Measurements from ENCODE around the gene KLF8. TPM values are rescaled to one million over a fixed set of nuclear protein-coding genes. Genes with fewer than 3 reads are reported as not detected.

The KLF8 gene
- total and polyA plus RNA-seq, 2 experiments from 2014 or later: 7.9 to 9.1 TPM

GRCh38 chrX:56253832-56254703, 21.9 kb downstream of the KLF8 start:
- Histone ChIP-seq H3K27me3 (no peaks in the 10 kb centered on the region), H3K36me3 (replicated peaks; ENCODE audit: insufficient read depth, low read depth) (no peaks in the 10 kb centered on the region), H3K4me1 (ENCODE audit: insufficient read depth) (no peaks in the 10 kb centered on the region), H3K27ac (no peak overlapping the region), H3K4me2 (no peak overlapping the region), H3K79me2 (no peaks in the 10 kb centered on the region), H4K20me1 (ENCODE audit: insufficient read depth, poor library complexity, severe bottlenecking) (no peaks in the 10 kb centered on the region), H2AFZ (no peak overlapping the region), H3K9me3 (ENCODE audit: low read depth) (no peaks in the 10 kb centered on the region), H3K4me3 (no peak overlapping the region), H3K9me2 (replicated peaks; ENCODE audit: insufficient read depth) (no peaks in the 10 kb centered on the region)
- 84% methylated on average over 10 of the region's 10 CpGs for WGBS (ENCODE audit: low lambda C conversion rate, missing lambda C conversion rate)
- no peak for DNase-seq (ENCODE audit: low spot score)
- TF ChIP-seq, protein P1, sequence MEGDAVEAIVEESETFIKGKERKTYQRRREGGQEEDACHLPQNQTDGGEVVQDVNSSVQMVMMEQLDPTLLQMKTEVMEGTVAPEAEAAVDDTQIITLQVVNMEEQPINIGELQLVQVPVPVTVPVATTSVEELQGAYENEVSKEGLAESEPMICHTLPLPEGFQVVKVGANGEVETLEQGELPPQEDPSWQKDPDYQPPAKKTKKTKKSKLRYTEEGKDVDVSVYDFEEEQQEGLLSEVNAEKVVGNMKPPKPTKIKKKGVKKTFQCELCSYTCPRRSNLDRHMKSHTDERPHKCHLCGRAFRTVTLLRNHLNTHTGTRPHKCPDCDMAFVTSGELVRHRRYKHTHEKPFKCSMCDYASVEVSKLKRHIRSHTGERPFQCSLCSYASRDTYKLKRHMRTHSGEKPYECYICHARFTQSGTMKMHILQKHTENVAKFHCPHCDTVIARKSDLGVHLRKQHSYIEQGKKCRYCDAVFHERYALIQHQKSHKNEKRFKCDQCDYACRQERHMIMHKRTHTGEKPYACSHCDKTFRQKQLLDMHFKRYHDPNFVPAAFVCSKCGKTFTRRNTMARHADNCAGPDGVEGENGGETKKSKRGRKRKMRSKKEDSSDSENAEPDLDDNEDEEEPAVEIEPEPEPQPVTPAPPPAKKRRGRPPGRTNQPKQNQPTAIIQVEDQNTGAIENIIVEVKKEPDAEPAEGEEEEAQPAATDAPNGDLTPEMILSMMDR (IDR thresholded peaks at IDR 0.05; ENCODE audit: poor library complexity): no peak
- TF ChIP-seq EZH2phosphoT487 (IDR thresholded peaks at IDR 0.05; ENCODE audit: low read depth, severe bottlenecking, unreplicated experiment): no peak
- TF ChIP-seq EZH2 (IDR thresholded peaks at IDR 0.05; ENCODE audit: borderline replicate concordance): no peak

- Histone ChIP-seq H3K4me3 (no peak overlapping the region), H2AFZ (no peak overlapping the region), H3K79me2 (no peaks in the 10 kb centered on the region), H4K20me1 (ENCODE audit: insufficient read depth, poor library complexity, severe bottlenecking) (no peaks in the 10 kb centered on the region), H3K4me2 (no peak overlapping the region), H3K27ac (no peak overlapping the region), H3K36me3 (replicated peaks; ENCODE audit: insufficient read depth, low read depth) (no peaks in the 10 kb centered on the region), H3K27me3 (no peaks in the 10 kb centered on the region), H3K9me2 (replicated peaks; ENCODE audit: insufficient read depth) (no peaks in the 10 kb centered on the region), H3K4me1 (ENCODE audit: insufficient read depth) (no peaks in the 10 kb centered on the region), H3K9me3 (ENCODE audit: low read depth) (no peaks in the 10 kb centered on the region)
- TF ChIP-seq EZH2 (IDR thresholded peaks at IDR 0.05; ENCODE audit: borderline replicate concordance): no peak
- TF ChIP-seq EZH2phosphoT487 (IDR thresholded peaks at IDR 0.05; ENCODE audit: low read depth, severe bottlenecking, unreplicated experiment): no peak
- 48% methylated on average over 1 of the region's 1 CpG for WGBS (ENCODE audit: low lambda C conversion rate, missing lambda C conversion rate)
- no peak for DNase-seq (ENCODE audit: low spot score)
Observed at GRCh38 chrX:56268888-56269287, 36.7 kb downstream of the KLF8 start.

GRCh38 chrX:56278692-56279091, 46.5 kb downstream of the KLF8 start:
- TF ChIP-seq, protein P1 (IDR thresholded peaks at IDR 0.05; ENCODE audit: poor library complexity): no peak
- TF ChIP-seq EZH2phosphoT487 (IDR thresholded peaks at IDR 0.05; ENCODE audit: low read depth, severe bottlenecking, unreplicated experiment): no peak
- TF ChIP-seq EZH2 (IDR thresholded peaks at IDR 0.05; ENCODE audit: borderline replicate concordance): no peak
- H2AFZ ChIP-seq: no peak overlapping the region
- H3K4me3 ChIP-seq: no peak overlapping the region
- H3K4me1 ChIP-seq (ENCODE audit: insufficient read depth): no peaks in the 10 kb centered on the region
- no peak overlapping the region for H3K27ac ChIP-seq
- H3K36me3 ChIP-seq (replicated peaks; ENCODE audit: insufficient read depth, low read depth): no peaks in the 10 kb centered on the region
- H3K4me2 ChIP-seq: no peak overlapping the region
- no peaks in the 10 kb centered on the region for H3K9me3 ChIP-seq (ENCODE audit: low read depth)
- no peak for DNase-seq (ENCODE audit: low spot score)
- WGBS (ENCODE audit: low lambda C conversion rate, missing lambda C conversion rate): 91% methylated on average over 1 of the region's 1 CpG
- H3K9me2 ChIP-seq (replicated peaks; ENCODE audit: insufficient read depth): no peaks in the 10 kb centered on the region
- H3K27me3 ChIP-seq: no peaks in the 10 kb centered on the region
- no peaks in the 10 kb centered on the region for H3K79me2 ChIP-seq
- no peaks in the 10 kb centered on the region for H4K20me1 ChIP-seq (ENCODE audit: insufficient read depth, poor library complexity, severe bottlenecking)

DNA sequence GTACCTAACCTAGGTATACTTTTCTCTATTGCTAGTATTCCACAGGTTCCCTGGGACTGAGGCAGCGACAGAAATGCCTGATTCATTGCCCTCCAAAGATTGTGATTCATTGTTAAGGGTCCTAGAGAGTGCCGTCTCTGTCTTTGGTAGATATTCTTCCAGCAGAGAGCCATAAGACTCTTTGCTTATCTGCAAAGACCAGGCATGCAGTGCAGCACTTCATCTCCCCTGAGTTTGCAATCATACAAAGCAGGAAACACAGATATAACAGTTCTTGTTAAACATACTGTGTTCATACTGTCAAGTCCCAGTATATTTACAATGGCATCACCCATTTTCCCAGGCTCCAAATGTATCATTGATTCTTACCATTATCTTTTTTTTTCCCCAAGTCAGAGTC, 47.7 kb downstream of the KLF8 start:
- DNase-seq (ENCODE audit: low spot score): no peak
- no peaks in the 10 kb centered on the region for H4K20me1 ChIP-seq (ENCODE audit: insufficient read depth, poor library complexity, severe bottlenecking)
- no peak overlapping the region for H2AFZ ChIP-seq
- H3K4me2 ChIP-seq: no peak overlapping the region
- no peak overlapping the region for H3K27ac ChIP-seq
- H3K4me1 ChIP-seq (ENCODE audit: insufficient read depth): no peaks in the 10 kb centered on the region
- no peaks in the 10 kb centered on the region for H3K27me3 ChIP-seq
- no peaks in the 10 kb centered on the region for H3K9me3 ChIP-seq (ENCODE audit: low read depth)
- TF ChIP-seq EZH2phosphoT487 (IDR thresholded peaks at IDR 0.05; ENCODE audit: low read depth, severe bottlenecking, unreplicated experiment): no peak
- TF ChIP-seq, protein P1 (IDR thresholded peaks at IDR 0.05; ENCODE audit: poor library complexity): no peak
- no peak for TF ChIP-seq EZH2 (IDR thresholded peaks at IDR 0.05; ENCODE audit: borderline replicate concordance)
- no peaks in the 10 kb centered on the region for H3K9me2 ChIP-seq (replicated peaks; ENCODE audit: insufficient read depth)
- no peaks in the 10 kb centered on the region for H3K79me2 ChIP-seq
- no peak overlapping the region for H3K4me3 ChIP-seq
- WGBS (ENCODE audit: low lambda C conversion rate, missing lambda C conversion rate): 54% methylated on average over 2 of the region's 2 CpGs
- H3K36me3 ChIP-seq (replicated peaks; ENCODE audit: insufficient read depth, low read depth): no peaks in the 10 kb centered on the region
